H1 (cell line): Measurements from ENCODE around the gene SEMA6D. TPM values are rescaled to one million over a fixed set of nuclear protein-coding genes. Genes with fewer than 3 reads are reported as not detected.

Source experiments
- CTCF ChIA-PET: fragments of 300-600 bp; sonication (Branson Sonifier 250); formaldehyde crosslinking; loops from one replicate; lab custom pipeline; 2021; ENCODE audit not compliant: partially characterized antibody; lab: Charles Lee
- POLR2A ChIA-PET: fragments of 300-600 bp; sonication (Branson Sonifier 250); formaldehyde crosslinking; loops from one replicate; lab custom pipeline; 2021; ENCODE audit warnings: inconsistent platforms; ENCODE audit not compliant: partially characterized antibody; lab: Charles Lee
- DNase-seq, 2 experiments: peaks; one replicate each; pipeline versions ENCODE4 v3.0.0 to v3.0.0-alpha.2; 2010 to 2022; ENCODE audit warnings: low spot score in 2 of 2, low read depth in 1 of 2, mixed read lengths in 1 of 2
- FAIRE-seq: peaks from 2 replicates; lab custom pipeline; 2011; peaks lifted over from hg19 to GRCh38; lab: Jason Lieb, UNC
- H2AFZ ChIP-seq: 2 replicates; pipeline ENCODE4 v1.8.1; 2012; ENCODE audit warnings: low read length, inconsistent platforms
- H2AK5ac ChIP-seq: 2 replicates; pipeline ENCODE4 v1.6.1; 2013; ENCODE audit warnings: low read depth, low read length
- H2BK120ac ChIP-seq: replicated peaks from 2 replicates; pipeline ENCODE3; 2013; ENCODE audit warnings: low read depth, low read length, inconsistent platforms
- H2BK12ac ChIP-seq: 2 replicates; pipeline ENCODE4 v1.6.1; 2013; ENCODE audit warnings: low read depth, low read length
- H2BK15ac ChIP-seq: 2 replicates; pipeline ENCODE4 v1.6.1; 2013; ENCODE audit warnings: low read length
- H2BK20ac ChIP-seq: 2 replicates; pipeline ENCODE4 v1.6.1; 2013; ENCODE audit warnings: low read length
- H2BK5ac ChIP-seq: 2 replicates; pipeline ENCODE4 v1.6.1; 2013; ENCODE audit warnings: low read depth, low read length
- H3K14ac ChIP-seq: 2 replicates; pipeline ENCODE4 v1.6.1; 2013; ENCODE audit warnings: inconsistent platforms; ENCODE audit not compliant: insufficient read length
- H3K18ac ChIP-seq: 2 replicates; pipeline ENCODE4 v1.6.1; 2013; ENCODE audit warnings: low read length; ENCODE audit errors: extremely low read depth
- H3K23ac ChIP-seq: 2 replicates; pipeline ENCODE4 v1.6.1; 2013; ENCODE audit warnings: inconsistent platforms; ENCODE audit not compliant: insufficient read length
- H3K23me2 ChIP-seq: 2 replicates; pipeline ENCODE4 v1.6.1; 2013; ENCODE audit warnings: low read depth, low read length
- H3K27ac ChIP-seq: 2 replicates; pipeline ENCODE4 v1.6.1; 2011; ENCODE audit warnings: low read depth, low read length, inconsistent platforms
- H3K27me3 ChIP-seq, 4 experiments: replicated peaks in 1 of 4; 1 replicate in 1 of 4; 2 replicates in 3 of 4; pipeline versions ENCODE4 v1.6.1 to v1.8.1; 2011 to 2013; ENCODE audit warnings: low read length in 3 of 4, mild to moderate bottlenecking in 3 of 4, inconsistent platforms in 2 of 4, mixed read lengths in 2 of 4, moderate library complexity in 1 of 4; ENCODE audit not compliant: control insufficient read depth in 3 of 4, insufficient read depth in 3 of 4; ENCODE audit errors: extremely low read depth in 1 of 4
- H3K36me3 ChIP-seq, 4 experiments: 2 replicates each; pipeline versions ENCODE4 v1.6.1 to v1.8.1; 2011 to 2013; ENCODE audit warnings: mild to moderate bottlenecking in 4 of 4, low read length in 3 of 4, moderate library complexity in 2 of 4, control low read depth in 1 of 4, inconsistent platforms in 1 of 4; ENCODE audit not compliant: insufficient read depth in 4 of 4, control insufficient read depth in 2 of 4
- H3K4ac ChIP-seq: replicated peaks from 2 replicates; pipeline ENCODE3; 2013; ENCODE audit warnings: low read length, low read depth, mixed read lengths, inconsistent platforms; ENCODE audit not compliant: insufficient read length
- H3K4me1 ChIP-seq, 4 experiments: replicated peaks in 1 of 4; 1 replicate in 1 of 4; 2 replicates in 3 of 4; pipeline versions ENCODE4 v1.6.1 to v1.8.1; 2011 to 2013; ENCODE audit warnings: low read length in 3 of 4, inconsistent platforms in 2 of 4, mixed read lengths in 1 of 4; ENCODE audit not compliant: insufficient read depth in 4 of 4, control insufficient read depth in 3 of 4
- H3K4me2 ChIP-seq, 2 experiments: 2 replicates each; pipeline versions ENCODE4 v1.6.1 to v1.8.1; 2011 to 2013; ENCODE audit warnings: low read depth in 2 of 2, low read length in 2 of 2, control low read depth in 1 of 2, inconsistent platforms in 1 of 2, mild to moderate bottlenecking in 1 of 2; ENCODE audit not compliant: insufficient read depth in 1 of 2
- H3K4me3 ChIP-seq, 4 experiments: fragments of 200-600, 300-600 bp in 1 of 4; sonication (generic), shearing (Covaris generic), sonication (Bioruptor Twin) in 1 of 4; 2 replicates each; pipeline versions ENCODE4 v1.5.1 to v1.8.1; 2011 to 2016; ENCODE audit warnings: low read length in 4 of 4, low read depth in 3 of 4, control low read depth in 2 of 4, inconsistent platforms in 2 of 4, mild to moderate bottlenecking in 2 of 4, mixed read lengths in 1 of 4, moderate library complexity in 1 of 4; ENCODE audit not compliant: insufficient read depth in 2 of 4; ENCODE audit errors: extremely low read depth in 1 of 4
- H3K56ac ChIP-seq: replicated peaks from 2 replicates; pipeline ENCODE3; 2013; ENCODE audit warnings: low read depth, mild to moderate bottlenecking, mixed read lengths, low read length, inconsistent platforms; ENCODE audit not compliant: insufficient read length
- H3K79me1 ChIP-seq: 2 replicates; pipeline ENCODE4 v1.6.1; 2013; ENCODE audit warnings: low read depth, low read length, control low read depth
- H3K79me2 ChIP-seq, 2 experiments: 2 replicates each; pipeline versions ENCODE4 v1.6.1 to v1.8.1; 2012 to 2013; ENCODE audit warnings: low read length in 2 of 2, mild to moderate bottlenecking in 2 of 2, inconsistent platforms in 1 of 2; ENCODE audit not compliant: insufficient read depth in 2 of 2, control insufficient read depth in 1 of 2
- H3K9ac ChIP-seq, 4 experiments: replicated peaks in 1 of 4; 1 replicate in 1 of 4; 2 replicates in 3 of 4; pipeline versions ENCODE4 v1.6.1 to v1.8.1; 2011 to 2013; ENCODE audit warnings: low read depth in 3 of 4, low read length in 3 of 4, control low read depth in 2 of 4, mild to moderate bottlenecking in 2 of 4, moderate library complexity in 2 of 4, inconsistent platforms in 1 of 4; ENCODE audit errors: extremely low read depth in 1 of 4
- H3K9me3 ChIP-seq, 2 experiments: 2 replicates each; pipeline versions ENCODE4 v1.6.1 to v1.8.1; 2012 to 2013; ENCODE audit warnings: mild to moderate bottlenecking in 2 of 2, moderate library complexity in 2 of 2, control low read depth in 1 of 2, inconsistent platforms in 1 of 2, low read depth in 1 of 2, low read length in 1 of 2, mixed read lengths in 1 of 2; ENCODE audit not compliant: insufficient read depth in 2 of 2
- H4K20me1 ChIP-seq, 2 experiments: replicated peaks in 1 of 2; 2 replicates each; pipeline versions ENCODE3 to v1.8.1; 2011 to 2013; ENCODE audit warnings: inconsistent platforms in 2 of 2, low read length in 2 of 2, mild to moderate bottlenecking in 1 of 2; ENCODE audit not compliant: insufficient read depth in 2 of 2, control insufficient read depth in 1 of 2
- H4K5ac ChIP-seq: 2 replicates; pipeline ENCODE4 v1.6.1; 2013; ENCODE audit warnings: low read length, low read depth, mixed read lengths, inconsistent platforms; ENCODE audit not compliant: insufficient read length
- H4K8ac ChIP-seq: 2 replicates; pipeline ENCODE4 v1.8.0; 2013; ENCODE audit warnings: mild to moderate bottlenecking, moderate library complexity, low read length, inconsistent platforms; ENCODE audit not compliant: insufficient read depth; ENCODE audit errors: extremely low read depth
- H4K91ac ChIP-seq: replicated peaks from 2 replicates; pipeline ENCODE3; 2013; ENCODE audit warnings: low read length, mixed read lengths, inconsistent platforms; ENCODE audit not compliant: insufficient read length
- BACH1 ChIP-seq: IDR thresholded peaks from 2 replicates; pipeline ENCODE4 v1.6.1; 2012; ENCODE audit warnings: low read length, improper control_type of control experiment
- CREB1 ChIP-seq: IDR thresholded peaks from 2 replicates; pipeline ENCODE4 v1.6.1; 2012; ENCODE audit warnings: inconsistent platforms
- EZH2 ChIP-seq: fragments of 200-600 bp; sonication (generic); IDR thresholded peaks from 2 replicates; pipeline ENCODE4 v1.7.1; 2012; ENCODE audit warnings: low read depth, mild to moderate bottlenecking, moderate library complexity, low read length, inconsistent platforms; ENCODE audit not compliant: severe bottlenecking
- GABPA ChIP-seq: IDR thresholded peaks from 2 replicates; pipeline ENCODE4 v1.6.1; 2011; ENCODE audit warnings: mild to moderate bottlenecking, low read length, moderate library complexity, borderline replicate concordance; ENCODE audit not compliant: insufficient read depth
- JUN ChIP-seq: IDR thresholded peaks from 2 replicates; pipeline ENCODE4 v1.6.1; 2011; ENCODE audit warnings: low read depth, mild to moderate bottlenecking, improper control_type of control experiment, low read length
- NRF1 ChIP-seq: IDR thresholded peaks from 2 replicates; pipeline ENCODE4 v1.6.1; 2011; ENCODE audit warnings: mild to moderate bottlenecking, low read depth, low read length, improper control_type of control experiment
- POU5F1 ChIP-seq: IDR thresholded peaks from 2 replicates; pipeline ENCODE4 v1.6.1; 2011; ENCODE audit warnings: low read depth, mild to moderate bottlenecking, low read length, moderate library complexity
- SP1 ChIP-seq: IDR thresholded peaks from 2 replicates; pipeline ENCODE4 v1.6.1; 2011; ENCODE audit warnings: low read depth, low read length
- SP4 ChIP-seq: IDR thresholded peaks from 2 replicates; pipeline ENCODE4 v1.6.1; 2012; ENCODE audit warnings: low read length, inconsistent platforms
- TAF1 ChIP-seq: IDR thresholded peaks from 2 replicates; pipeline ENCODE4 v1.6.1; 2011; ENCODE audit warnings: mild to moderate bottlenecking, low read depth, low read length
- whole genome bisulfite sequencing, 2 experiments: shearing (Covaris generic) in 1 of 2; methylation state at CpG; one replicate each; pipeline versions ENCODE4 v1.1.6 to v1.1.7; 2013 to 2015; ENCODE audit warnings: low lambda C conversion rate in 2 of 2, mixed read lengths in 2 of 2, inconsistent platforms in 1 of 2, low coverage in 1 of 2, missing lambda C conversion rate in 1 of 2; ENCODE audit not compliant: insufficient replicate concordance in 2 of 2, insufficient coverage in 1 of 2, insufficient read length in 1 of 2; ENCODE audit errors: extremely low coverage in 1 of 2, missing lambda C conversion rate in 1 of 2; 5-methylcytosine and 5-hydroxymethylcytosine counted together
- polyA plus RNA-seq, 7 experiments: library from polyadenylated mRNA; depleted of rRNA in 3 of 7; stranded (reverse) in 5 of 7; unstranded in 2 of 7; fragments of >200 nt in 5 of 7; fragments of 200-250 nt in 2 of 7; gene quantifications; 1 replicate in 5 of 7; 2 replicates in 1 of 7; 4 replicates in 1 of 7; pipeline versions ENCODE4 v1.2.1 to v1.2.3, GENCODE V29; 2011 to 2013; ENCODE audit warnings: missing spikeins in 2 of 7, mixed read lengths in 2 of 7
- total RNA-seq: library from RNA; stranded (reverse); fragmentation: NEBNext Ultra II Directional; extraction: Animal tissue kit (Norgen Biotek cat#: 25700); gene quantifications from 2 replicates; pipeline ENCODE4 v1.2.1, GENCODE V29; 2021

SEMA6D gene
- total and polyA plus RNA-seq, 2 of the 8 experiments (the other 6 are each of a cell fraction or from before 2014, with no cell fraction given): 2.2 to 3.8 TPM

DNA sequence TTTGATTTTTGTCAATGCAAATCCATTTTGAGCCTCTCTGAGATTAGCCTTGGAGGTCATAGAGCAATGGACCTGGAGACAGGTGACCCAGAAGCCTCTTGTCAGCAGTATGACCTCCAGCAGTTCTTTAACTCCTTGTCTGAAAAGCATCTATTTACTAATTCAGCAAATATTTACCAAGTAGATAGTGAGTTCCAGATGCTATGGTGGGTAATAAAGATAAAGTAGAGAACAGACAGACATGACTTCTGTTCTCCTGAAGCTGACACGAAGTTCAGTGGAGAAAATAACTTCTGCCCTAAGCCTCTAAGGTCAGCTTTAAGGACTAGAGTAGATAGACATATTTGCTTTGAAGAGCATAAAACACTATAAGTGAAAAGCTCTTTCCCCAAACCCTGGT, 26.6 kb downstream of the SEMA6D start:
- no peak for DNase-seq
- H3K79me1 ChIP-seq: no peaks in the 10 kb centered on the region
- no peak overlapping the region for H3K4ac ChIP-seq
- no peak overlapping the region for H2AFZ ChIP-seq
- no peak overlapping the region for H3K18ac ChIP-seq
- H4K8ac ChIP-seq: no peak overlapping the region
- WGBS, 2 experiments: 94% methylated on average over 1 of the region's 1 CpG; no CpG with 5 or more reads in 1 of the 2 experiments
- no peak overlapping the region for H3K4me2 ChIP-seq
- no peaks in the 10 kb centered on the region for H3K79me2 ChIP-seq
- H3K27ac ChIP-seq: no peak overlapping the region
- H3K14ac ChIP-seq: no peak overlapping the region
- ChIA-PET POLR2A (no interaction called here), CTCF (interaction anchor here (1.0 to 1.1 kb wide), 2 partner anchors 17 to 22 kb away, joined by 3 to 4 read pairs; no protein-coding TSS in a partner anchor)
- no peak for TF ChIP-seq SP4
- no peak for TF ChIP-seq POU5F1
- TF ChIP-seq NRF1: no peak
- TF ChIP-seq EZH2: no peak
- no peak for TF ChIP-seq CREB1
- no peak for TF ChIP-seq TAF1
- TF ChIP-seq SP1: no peak
- TF ChIP-seq BACH1: no peak
- no peak for TF ChIP-seq JUN
- no peak for TF ChIP-seq GABPA
- H3K9ac ChIP-seq: no peak overlapping the region
- H4K5ac ChIP-seq: no peak overlapping the region
- H3K23me2 ChIP-seq: no peaks in the 10 kb centered on the region
- no peaks in the 10 kb centered on the region; a peak in 1 of 8 replicates for H3K36me3 ChIP-seq
- peaks cover 0 to 8% (median 5%) of the 10 kb centered on the region in 4 experiments; a peak in 5 of 7 replicates for H3K27me3 ChIP-seq
- FAIRE-seq: no peak
- no peak overlapping the region for H3K56ac ChIP-seq
- no peak overlapping the region for H3K23ac ChIP-seq
- no peaks in the 10 kb centered on the region for H4K20me1 ChIP-seq
- peaks cover 7 to 14% (median 10%) of the 10 kb centered on the region in 4 experiments for H3K4me1 ChIP-seq
- H2BK15ac ChIP-seq: no peak overlapping the region
- H3K9me3 ChIP-seq: no peaks in the 10 kb centered on the region
- no peak overlapping the region for H2BK5ac ChIP-seq
- no peak overlapping the region for H2BK20ac ChIP-seq
- no peak overlapping the region for H2BK12ac ChIP-seq
- no peak overlapping the region for H3K4me3 ChIP-seq
- H4K91ac ChIP-seq: no peak overlapping the region
- no peak overlapping the region for H2BK120ac ChIP-seq
- no peak overlapping the region for H2AK5ac ChIP-seq
